Activated CD8-positive, alpha-beta memory T cell treated with anti-CD3 and anti-CD28 coated beads, Interleukin-2, amount 50 U/mL, for 24 hours (primary cell): ENCODE measurements around the gene XPNPEP3.
"Not testable (repeated sequence)": the region's sequence is repeated elsewhere in the genome, so short reads cannot be mapped to it uniquely, and the experiment has no call there.

Source experiments
- DNase-seq: peaks from one replicate; pipeline ENCODE4 v3.0.0-alpha.2; 2020; ENCODE audit errors: extremely low read depth

XPNPEP3 gene

GRCh38 chr22:40857309-40857855, 434 bp downstream of the XPNPEP3 start:
- DNase-seq = no peak

- DNase-seq = no peak
These were observed 5.1 kb downstream of the XPNPEP3 start, which contains the start of gene DNAJB7 for GRCh38 chr22:40862013-40862412. Gene DNAJB7, minus strand, starts transcription at chr22:40862113. Its CDS starts 119 bp downstream, at chr22:40861994.

- DNase-seq = no peak
These were observed 5.6 kb downstream of the XPNPEP3 start for GRCh38 chr22:40862537-40862936.

- no peak for DNase-seq
These were observed 10.2 kb downstream of the XPNPEP3 start for GRCh38 chr22:40867109-40867508.

- not testable (repeated sequence) for DNase-seq
These were observed 11.4 kb downstream of the XPNPEP3 start for GRCh38 chr22:40868379-40868778.

- DNase-seq = no peak
These were observed 17.1 kb downstream of the XPNPEP3 start for GRCh38 chr22:40874016-40874415.

- no peak for DNase-seq
These were observed 18.2 kb downstream of the XPNPEP3 start for GRCh38 chr22:40875111-40875510.

- no peak for DNase-seq
These were observed 20.0 kb downstream of the XPNPEP3 start for GRCh38 chr22:40876907-40877306.

- DNase-seq = no peak
These were observed 20.5 kb downstream of the XPNPEP3 start for GRCh38 chr22:40877488-40877887.

GRCh38 chr22:40878922-40879321, 22.0 kb downstream of the XPNPEP3 start:
- no peak for DNase-seq

GRCh38 chr22:40889116-40889515, 32.2 kb downstream of the XPNPEP3 start:
- DNase-seq = no peak

- no peak for DNase-seq
These were observed 33.9 kb downstream of the XPNPEP3 start for GRCh38 chr22:40890881-40891280.

- no peak for DNase-seq
These were observed 37.5 kb downstream of the XPNPEP3 start for GRCh38 chr22:40894417-40894816.

GRCh38 chr22:40898850-40899357, 42.0 kb downstream of the XPNPEP3 start:
- no peak for DNase-seq

- no peak for DNase-seq
These were observed 47.2 kb downstream of the XPNPEP3 start for GRCh38 chr22:40904101-40904500.

- no peak for DNase-seq
These were observed 51.9 kb downstream of the XPNPEP3 start for GRCh38 chr22:40908895-40909294.

- DNase-seq = no peak
These were observed 54.8 kb downstream of the XPNPEP3 start for GRCh38 chr22:40911772-40912171.

GRCh38 chr22:40912987-40913386, 56.0 kb downstream of the XPNPEP3 start:
- DNase-seq = not testable (repeated sequence)

GRCh38 chr22:40919446-40919845, 62.5 kb downstream of the XPNPEP3 start:
- no peak for DNase-seq

GRCh38 chr22:40920526-40920925, 63.6 kb downstream of the XPNPEP3 start:
- DNase-seq = no peak

GRCh38 chr22:40922484-40923303, 65.7 kb downstream of the XPNPEP3 start:
- DNase-seq = no peak

- no peak for DNase-seq
These were observed 71.7 kb downstream of the XPNPEP3 start for GRCh38 chr22:40928657-40929056.

- no peak for DNase-seq
These were observed 75.4 kb downstream of the XPNPEP3 start for GRCh38 chr22:40932396-40932795.
